ENCODE data around the gene GATAD2B.
"Not testable (repeated sequence)": the region's sequence is repeated elsewhere in the genome, so short reads cannot be mapped to it uniquely, and the experiment has no call there.

Gene GATAD2B

DNA sequence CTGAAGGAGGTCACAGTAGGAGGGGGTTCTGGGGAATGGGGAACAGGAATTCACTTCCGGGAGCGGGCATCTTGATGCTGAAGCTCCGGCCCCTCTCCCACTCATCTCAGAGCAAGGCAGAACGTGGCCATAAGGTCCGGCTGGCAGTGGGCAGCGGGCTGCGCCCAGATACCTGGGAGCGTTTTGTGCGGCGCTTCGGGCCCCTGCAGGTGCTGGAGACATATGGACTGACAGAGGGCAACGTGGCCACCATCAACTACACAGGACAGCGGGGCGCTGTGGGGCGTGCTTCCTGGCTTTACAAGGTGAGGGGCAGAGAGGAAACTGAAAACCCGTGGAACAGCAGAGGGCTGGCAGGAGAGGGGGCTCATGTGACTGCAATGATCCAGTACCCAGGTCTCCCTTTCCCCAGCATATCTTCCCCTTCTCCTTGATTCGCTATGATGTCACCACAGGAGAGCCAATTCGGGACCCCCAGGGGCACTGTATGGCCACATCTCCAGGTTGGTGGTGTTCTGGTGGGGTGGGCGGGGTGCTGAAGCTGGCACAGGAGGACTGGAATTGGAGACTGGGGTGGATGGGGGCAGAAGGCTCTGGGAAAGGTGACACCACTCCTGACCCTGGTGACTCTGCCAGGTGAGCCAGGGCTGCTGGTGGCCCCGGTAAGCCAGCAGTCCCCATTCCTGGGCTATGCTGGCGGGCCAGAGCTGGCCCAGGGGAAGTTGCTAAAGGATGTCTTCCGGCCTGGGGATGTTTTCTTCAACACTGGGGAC, 144.5 kb downstream of the GATAD2B start:
- no peak for DNase-seq (ENCODE audit: low spot score)

DNA sequence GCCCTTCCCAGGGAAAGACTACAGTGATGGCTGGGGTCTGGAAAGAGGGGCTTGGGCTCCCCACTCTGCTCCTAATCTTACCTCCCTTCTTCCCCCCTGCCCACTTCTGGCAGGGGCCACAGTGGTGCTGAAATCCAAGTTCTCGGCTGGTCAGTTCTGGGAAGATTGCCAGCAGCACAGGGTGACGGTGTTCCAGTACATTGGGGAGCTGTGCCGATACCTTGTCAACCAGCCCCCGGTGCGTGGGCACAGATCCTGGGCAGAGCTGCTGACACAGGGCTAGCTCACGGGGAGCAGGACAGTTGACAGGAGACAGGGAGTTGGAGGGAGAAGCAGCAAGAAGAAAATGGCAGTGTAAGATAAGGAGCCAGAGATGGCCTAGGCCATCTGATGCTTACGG, 145.1 kb downstream of the GATAD2B start:
- no peak for DNase-seq (ENCODE audit: low spot score)

DNA sequence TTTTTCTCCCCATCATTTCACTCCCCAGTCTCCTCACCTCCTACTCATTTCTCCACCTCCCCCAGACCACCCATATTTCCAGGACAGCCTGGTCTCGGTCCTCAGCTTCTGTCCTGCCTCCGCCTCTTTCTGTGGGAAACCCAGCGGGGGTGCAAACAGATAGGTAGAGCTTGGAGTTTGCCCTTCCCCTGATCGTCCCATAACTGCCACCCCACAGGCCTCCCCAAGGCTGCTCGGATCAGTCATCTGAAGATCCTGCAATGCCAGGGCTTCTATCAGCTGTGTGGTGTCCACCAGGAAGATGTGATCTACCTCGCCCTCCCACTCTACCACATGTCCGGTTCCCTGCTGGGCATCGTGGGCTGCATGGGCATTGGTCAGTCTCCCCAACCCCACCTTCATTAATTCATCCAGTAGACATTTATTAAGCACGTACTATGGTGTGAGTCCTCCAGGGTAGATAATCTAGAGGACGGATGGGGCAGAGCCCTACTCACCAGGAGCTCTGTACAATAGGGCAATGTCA, 145.9 kb downstream of the GATAD2B start:
- DNase-seq (ENCODE audit: low spot score): no peak

DNA sequence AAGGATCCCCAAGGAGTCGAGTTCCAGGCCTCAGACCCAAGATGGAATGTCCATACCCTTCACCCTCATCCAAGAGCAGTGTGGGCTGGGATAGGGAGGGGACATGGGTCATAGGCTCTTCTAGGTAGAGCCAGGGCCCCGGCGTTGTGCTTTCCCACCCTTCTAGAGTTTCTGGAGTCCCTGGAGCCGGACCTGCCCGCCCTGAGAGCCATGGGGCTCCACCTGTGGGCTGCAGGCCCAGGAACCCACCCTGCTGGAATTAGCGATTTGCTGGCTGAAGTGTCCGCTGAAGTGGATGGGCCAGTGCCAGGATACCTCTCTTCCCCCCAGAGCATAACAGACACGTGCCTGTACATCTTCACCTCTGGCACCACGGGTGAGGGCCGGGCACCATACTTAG, 146.4 kb downstream of the GATAD2B start:
- no peak for DNase-seq (ENCODE audit: low spot score)

DNA sequence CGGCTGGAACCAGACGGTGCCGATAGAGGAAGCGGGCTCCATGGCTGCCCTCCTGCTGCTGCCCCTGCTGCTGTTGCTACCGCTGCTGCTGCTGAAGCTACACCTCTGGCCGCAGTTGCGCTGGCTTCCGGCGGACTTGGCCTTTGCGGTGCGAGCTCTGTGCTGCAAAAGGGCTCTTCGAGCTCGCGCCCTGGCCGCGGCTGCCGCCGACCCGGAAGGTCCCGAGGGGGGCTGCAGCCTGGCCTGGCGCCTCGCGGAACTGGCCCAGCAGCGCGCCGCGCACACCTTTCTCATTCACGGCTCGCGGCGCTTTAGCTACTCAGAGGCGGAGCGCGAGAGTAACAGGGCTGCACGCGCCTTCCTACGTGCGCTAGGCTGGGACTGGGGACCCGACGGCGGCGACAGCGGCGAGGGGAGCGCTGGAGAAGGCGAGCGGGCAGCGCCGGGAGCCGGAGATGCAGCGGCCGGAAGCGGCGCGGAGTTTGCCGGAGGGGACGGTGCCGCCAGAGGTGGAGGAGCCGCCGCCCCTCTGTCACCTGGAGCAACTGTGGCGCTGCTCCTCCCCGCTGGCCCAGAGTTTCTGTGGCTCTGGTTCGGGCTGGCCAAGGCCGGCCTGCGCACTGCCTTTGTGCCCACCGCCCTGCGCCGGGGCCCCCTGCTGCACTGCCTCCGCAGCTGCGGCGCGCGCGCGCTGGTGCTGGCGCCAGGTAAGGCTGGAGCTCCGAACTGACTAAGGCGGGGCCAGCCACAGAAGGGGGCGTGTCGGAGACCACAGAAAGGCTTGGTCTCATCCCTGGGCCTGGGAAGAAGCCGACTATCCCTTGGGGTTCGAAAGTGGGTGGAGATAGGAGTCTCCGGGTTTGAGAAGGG, 147.1 kb downstream of the GATAD2B start:
- no peak for DNase-seq (ENCODE audit: low spot score)

DNA sequence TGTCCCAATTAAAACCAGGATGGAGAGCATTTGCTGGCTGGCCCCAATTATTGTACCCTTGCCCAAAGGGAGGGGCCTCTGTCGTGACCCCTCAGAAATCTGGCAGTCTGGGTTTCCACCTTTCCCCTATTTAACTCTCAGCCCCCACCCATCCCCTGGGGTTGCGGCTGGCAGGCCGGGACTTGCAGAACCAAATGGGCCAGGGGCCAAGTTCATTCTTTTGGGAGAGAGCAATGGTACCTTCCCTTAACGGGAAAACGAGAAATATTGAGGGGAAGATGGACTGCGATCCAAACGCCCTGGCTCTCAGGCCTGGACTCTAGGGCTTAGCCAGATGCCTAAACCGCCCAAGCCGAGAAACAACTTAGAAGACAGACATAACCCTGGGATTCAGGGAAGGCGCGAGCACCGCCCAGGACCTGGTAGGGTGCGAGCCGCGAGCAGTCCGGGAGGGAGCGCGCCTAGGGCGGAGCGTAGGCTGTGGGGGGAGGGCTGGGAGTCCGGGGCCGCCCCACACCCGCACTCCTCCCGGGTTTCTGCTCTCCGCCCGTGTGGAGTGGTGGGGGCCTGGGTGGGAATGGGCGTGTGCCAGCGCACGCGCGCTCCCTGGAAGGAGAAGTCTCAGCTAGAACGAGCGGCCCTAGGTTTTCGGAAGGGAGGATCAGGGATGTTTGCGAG, 147.9 kb downstream of the GATAD2B start, which contains the start of gene SLC27A3:
Gene SLC27A3, plus strand, starts transcription at position 628 of the 678 bp plus-strand sequence. CDS start 91 bp downstream, outside the sequence.
- peak; percentile 12 for DNase-seq (ENCODE audit: low spot score)

DNA sequence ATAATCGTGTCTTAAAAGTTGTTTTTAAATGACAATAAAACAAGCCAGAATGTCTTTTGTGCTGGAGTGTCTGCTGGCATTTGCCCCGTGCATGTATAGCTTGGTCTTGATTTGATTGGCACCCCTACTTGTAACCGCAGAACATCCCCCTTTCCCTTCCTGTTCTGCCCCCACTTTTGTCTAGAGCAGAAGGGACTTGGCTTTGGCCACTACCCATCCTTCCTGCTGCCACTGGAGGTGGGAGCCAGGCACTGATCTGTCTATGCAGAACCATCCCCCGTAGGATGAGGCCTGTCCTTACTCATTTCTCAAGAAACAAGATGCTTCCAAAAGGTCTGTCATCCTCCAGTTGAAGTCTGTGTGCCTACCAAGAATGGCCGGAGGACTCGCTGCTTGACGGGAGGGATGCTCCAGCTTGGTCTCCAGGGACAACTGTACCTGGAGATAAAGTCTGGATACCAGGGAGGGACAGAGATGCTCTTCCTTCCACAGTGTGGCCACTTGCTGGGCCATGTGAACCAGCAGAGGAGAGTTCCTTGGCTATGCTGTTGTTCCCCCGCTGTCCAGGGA, 148.7 kb downstream of the GATAD2B start:
- DNase-seq (ENCODE audit: low spot score): no peak

DNA sequence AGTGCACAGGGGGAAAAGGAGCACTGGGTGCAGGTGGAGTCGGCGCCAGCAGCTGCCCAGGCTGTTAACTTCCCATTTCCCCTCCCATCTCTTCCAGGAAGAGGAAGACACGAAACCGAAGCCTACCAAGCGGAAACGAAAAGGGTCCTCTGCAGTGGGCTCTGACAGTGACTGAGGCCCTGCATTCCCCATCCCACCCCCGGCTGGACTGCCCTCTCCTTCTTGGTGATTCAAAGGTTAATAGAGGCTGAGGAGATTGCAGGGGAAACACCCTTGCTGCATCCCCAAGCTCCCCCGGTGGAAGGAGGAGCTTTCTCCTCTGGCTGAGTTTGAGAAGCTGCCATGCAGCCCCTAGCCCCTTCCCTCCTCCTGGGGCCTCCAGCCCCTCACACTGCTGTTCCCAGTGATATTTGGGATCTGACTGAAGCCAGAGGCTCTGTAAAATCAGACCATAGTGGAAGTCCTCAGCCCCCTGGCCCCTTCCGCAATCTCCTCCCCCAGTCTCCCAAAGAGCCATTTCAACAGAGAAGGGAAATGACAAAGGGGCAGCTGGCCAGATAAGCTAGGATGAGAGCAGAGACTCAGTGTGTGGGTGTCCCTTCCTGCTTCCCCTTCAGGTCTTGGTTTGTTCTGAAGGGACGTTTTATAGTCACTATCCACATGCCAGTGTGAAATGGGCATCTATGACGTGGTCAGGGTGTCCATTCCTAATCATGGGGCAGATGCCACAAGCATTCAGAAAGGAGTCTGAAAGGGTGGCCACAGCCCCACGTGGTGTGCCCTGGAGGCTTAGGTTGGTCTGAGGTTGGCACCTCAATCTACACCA, 149.5 kb downstream of the GATAD2B start:
- no peak for DNase-seq (ENCODE audit: low spot score)

DNA sequence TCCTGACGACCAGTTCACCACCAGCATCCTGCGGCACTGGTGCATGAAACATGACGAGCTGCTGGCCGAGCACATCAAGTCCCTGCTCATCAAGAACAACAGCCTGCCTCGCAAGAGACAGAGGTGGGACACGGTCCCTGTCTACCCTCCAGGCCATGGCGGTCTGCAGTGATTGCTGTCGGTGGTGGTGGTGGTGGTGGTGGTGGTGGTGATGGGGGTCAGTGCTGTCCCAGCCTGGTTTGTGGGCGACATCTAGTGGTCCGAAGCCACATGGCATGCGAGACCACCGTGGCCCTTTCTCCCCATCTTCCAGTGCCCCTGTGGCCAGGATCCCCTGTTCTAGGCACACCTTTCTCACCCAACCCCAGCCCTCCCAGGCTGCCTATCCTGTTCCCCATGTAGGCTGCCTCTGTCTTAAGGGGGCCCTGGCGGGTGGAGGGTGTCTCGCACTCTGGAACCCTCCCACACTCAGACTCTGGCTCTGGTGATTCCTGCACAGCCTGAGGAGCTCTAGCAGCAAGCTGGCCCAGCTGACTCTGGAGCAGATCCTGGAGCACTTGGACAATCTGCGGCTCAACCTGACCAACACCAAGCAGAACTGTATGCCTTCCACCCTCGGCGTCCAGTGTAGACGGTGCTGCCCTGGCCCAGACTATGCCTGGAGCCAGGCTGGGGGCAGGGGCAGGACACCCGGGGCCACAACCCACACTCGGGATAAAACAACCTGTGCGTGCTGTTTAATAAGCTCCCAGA, 150.8 kb downstream of the GATAD2B start:
- no peak for DNase-seq (ENCODE audit: low spot score)

DNA sequence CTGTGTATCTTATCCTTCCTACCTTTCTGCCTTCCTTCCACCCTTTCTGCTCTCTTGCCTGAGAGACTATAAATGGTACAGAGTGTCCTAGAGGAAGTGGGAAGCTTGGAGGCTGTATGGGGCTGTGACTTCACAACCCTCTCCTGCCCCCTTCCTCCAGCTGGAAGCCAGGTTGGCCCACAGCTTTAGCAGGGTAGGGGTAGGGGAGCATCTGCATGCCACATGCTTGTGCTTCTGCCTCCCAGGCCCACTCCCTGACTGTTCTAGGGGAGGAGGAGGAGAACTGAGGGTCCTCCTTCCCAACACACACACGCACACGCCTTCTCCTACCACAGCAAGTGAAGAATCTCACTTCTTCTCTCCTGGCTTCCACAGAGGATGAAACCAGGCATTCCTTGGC, 151.5 kb downstream of the GATAD2B start:
- DNase-seq (ENCODE audit: low spot score): no peak

DNA sequence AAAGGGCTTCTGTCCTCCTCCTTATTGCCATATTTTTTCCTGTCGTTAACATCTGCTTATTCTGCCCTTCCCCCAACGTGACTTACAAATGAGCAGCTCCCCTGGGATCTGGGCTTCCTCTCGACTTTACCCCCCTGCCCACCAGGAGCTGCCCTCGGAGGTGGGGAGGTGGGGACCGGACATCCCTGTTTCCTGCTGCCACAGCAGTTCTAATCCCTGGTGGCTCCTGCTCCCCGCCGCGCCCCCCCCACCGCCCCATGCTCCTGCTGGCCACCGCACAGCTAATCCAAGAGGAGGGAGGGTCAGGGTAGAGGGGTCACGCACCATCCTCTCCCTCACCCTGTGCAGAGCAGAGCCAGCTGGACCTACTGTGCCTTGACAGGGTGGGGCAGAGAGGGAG, 152.0 kb downstream of the GATAD2B start:
- DNase-seq (ENCODE audit: low spot score): no peak

DNA sequence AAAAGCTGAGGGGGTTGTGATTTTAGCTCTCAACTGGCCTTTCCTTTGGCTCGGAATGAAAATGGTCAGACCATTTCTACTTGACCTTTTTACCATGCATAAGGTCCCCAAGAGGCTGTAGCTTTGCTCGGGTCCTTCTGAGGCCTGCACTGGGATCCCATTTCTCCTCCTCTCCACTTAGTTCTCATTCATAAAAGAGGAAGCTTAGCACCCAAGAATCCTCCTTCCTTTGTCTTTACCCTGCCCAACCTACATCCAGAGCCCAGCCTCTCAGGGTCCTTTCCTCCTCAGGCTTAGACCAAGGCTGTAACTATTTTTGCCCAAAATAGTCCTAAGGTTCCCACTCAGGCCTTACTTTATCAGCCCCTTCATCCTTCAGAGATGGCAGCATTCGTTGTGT, 153.6 kb downstream of the GATAD2B start:
- DNase-seq (ENCODE audit: low spot score): no peak

DNA sequence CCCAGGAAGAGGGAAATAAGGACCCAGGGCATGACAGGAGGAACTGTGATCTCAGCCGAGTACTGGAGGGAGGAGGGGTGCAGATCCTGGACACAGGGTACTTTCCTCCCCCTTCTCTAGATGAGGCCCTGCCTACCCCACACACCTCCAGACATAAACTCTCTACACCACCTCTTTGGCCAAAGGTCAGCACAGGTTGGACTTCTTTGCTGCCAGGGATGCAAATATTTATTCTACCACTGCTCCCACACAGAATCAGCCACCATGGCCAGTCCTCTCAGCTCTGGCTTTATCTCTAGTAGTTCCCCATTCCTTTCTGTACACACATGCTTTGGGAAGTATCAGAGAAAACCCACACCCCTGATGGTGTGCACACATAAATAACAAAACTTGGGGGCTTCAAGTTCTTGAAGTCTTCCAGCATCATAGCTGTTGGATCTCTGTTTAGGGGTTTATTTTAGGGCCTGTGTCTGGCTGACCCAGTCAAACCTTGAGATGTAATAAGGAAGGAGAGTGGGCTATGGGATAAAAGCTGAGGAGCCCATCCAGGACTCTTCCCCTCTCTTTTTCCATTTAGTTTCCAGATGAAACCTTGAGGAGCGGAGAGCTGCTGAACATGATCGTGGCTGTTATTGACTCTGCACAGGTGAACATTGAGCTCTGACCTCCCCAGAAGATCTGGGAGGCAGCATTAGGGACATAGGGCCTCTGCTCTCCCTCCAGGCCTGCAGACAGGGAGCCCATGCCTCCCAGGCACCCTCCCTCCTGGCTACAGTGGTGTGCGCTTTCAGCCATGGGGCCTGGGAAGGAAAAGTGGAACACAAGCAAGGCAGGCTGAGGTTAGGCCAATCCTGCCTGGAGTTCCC, 154.2 kb downstream of the GATAD2B start:
- no peak for DNase-seq (ENCODE audit: low spot score)

DNA sequence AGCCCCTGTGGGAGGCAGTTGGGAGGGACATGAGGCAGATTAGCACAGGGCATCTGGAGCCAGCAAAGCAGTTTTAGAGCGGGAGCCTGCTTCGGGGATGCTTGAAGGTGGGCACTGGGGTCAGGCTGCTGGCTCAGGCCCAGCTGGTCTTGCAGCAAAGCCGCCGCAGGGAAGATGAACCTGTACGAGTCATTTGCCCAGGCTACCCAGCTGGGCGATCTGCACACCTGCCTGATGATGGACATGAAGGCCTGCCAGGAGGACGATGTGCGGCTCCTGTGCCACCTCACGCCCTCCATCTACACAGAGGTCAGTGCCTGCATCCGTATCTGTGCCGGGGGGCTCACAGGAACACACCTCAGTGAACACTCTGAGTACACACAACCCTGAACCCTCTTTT, 155.3 kb downstream of the GATAD2B start:
- DNase-seq (ENCODE audit: low spot score): no peak

DNA sequence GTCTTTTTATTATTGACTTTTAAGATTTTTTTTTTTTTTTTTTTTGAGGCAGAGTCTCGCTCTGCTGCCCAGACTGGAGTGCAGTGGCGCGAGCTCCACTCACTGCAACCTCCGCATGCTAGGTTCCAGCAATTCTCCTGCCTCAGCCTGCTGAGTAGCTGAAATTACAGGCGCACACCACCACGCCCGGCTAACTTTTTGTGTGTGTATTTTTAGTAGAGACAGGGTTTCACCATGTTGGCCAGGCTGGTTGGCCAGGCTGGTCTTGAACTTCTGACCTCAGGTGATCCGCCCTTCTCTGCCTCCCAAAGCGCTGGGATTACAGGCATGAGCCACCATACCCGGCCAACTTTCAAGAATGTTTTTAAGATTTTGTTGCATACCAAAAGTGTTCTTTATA, 156.1 kb downstream of the GATAD2B start:
- not testable (repeated sequence) for DNase-seq (ENCODE audit: low spot score)

DNA sequence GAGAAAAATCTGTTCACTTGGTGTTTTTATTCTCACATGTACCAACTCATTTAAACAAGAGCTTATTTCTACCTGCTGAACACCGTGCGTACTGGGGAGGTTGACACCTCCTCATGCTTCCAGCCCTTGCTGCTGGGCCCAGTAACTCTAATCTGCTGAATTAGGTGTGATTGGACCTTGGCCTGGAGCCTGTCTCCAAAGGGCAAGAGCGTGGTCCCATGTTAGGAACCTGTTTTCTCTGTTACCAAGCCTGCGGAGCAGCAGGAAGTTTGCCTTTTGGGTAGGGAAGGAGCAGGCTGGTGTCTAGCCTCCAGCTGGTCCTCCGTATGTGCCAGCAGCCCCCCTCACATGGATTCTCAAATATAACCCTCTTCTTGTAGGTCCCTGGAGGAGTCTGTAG, 158.5 kb downstream of the GATAD2B start:
- no peak for DNase-seq (ENCODE audit: low spot score)

DNA sequence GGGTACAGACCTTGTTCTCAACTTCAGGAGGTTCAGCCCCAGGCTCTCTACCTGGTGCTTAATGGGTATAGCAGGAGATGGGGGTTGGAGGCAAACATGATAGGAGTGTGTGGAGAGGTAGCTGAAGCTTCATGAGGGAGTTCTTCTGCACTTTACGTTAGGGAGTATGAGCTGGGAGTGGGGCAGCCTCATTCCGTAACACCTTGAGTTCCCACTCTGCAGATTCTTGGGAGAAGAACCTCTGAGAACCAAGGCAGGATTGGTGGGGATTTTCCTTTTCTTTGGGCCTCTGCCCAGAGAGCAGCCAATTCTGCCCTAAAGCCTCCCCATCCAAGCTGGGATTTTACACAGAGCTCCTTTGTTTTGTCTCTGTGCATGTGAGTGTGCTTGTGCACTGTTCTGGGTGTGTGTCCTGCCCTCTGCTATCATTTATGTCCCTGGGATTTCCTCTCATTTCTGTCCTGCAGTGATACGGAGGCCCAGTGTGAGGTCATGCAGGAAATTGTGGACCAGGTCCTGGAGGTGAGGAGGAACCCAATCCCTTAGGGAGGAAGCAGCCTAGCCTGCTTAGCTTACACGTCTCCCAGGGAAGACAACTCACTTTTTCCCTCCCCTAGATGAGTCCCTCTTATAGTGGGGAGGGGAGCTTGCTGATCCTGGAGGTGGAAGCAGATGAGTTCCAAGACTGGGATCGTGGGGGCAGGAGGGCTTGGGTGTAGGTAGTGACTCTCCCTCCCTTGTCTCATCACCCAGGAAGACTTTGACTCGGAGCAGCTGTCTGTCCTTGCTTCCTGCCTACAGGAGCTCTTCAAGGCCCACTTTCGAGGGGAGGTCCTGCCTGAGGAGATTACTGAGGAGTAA, 159.2 kb downstream of the GATAD2B start:
- DNase-seq (ENCODE audit: low spot score): no peak

DNA sequence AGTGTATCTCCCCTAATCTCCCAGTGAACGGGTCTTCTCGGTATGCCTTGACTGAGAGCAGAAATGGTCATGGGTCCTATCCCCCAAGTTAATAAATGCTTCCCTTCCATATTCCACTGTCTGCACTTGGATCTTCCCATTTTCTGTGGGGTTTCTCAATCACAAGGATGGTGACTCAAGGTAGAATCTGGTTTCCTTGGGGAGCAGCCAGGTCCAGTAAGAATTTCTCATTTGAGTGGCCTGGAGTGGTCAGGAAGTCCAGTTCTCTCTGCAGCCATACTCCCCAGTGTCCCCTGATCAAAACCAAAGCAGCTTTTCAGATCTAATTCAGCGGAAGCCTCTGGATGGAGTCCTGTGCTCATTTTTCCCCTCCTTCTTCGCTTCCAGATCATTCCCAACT, 162.3 kb downstream of the GATAD2B start:
- no peak for DNase-seq (ENCODE audit: low spot score)

Data from hematopoietic multipotent progenitor cell treated with erythropoietin and hydrocortisone succinate and interleukin-3 and kit ligand, for 17 days (in vitro differentiated cells).